Memory B cell (primary cell): ENCODE data around the gene CHAF1A.

Source experiments
- ATAC-seq: fragments of 150-1000 bp; cut with Tn5 transposase; 2 replicates; pipeline ENCODE4 v1.10.0; 2021; ENCODE audit warnings: low read depth, mild to moderate bottlenecking, moderate library complexity
- DNase-seq, 2 donors: peaks; one replicate each; pipeline ENCODE4 v3.0.0; 2022; ENCODE audit warnings: low spot score in 2 of 2
- H3K27ac Mint-ChIP-seq: one replicate; pipeline ENCODE4 v1.8.0; 2022; ENCODE audit warnings: mild to moderate bottlenecking, moderate library complexity, mixed read lengths
- H3K27me3 Mint-ChIP-seq: one replicate; pipeline ENCODE4 v1.8.0; 2022; ENCODE audit warnings: mixed read lengths
- H3K36me3 Mint-ChIP-seq: one replicate; pipeline ENCODE4 v1.8.0; 2022; ENCODE audit warnings: mild to moderate bottlenecking, mixed read lengths
- H3K4me1 Mint-ChIP-seq: one replicate; pipeline ENCODE4 v1.8.0; 2022; ENCODE audit warnings: mixed read lengths
- H3K4me3 Mint-ChIP-seq: one replicate; pipeline ENCODE4 v1.8.0; 2022; ENCODE audit warnings: mild to moderate bottlenecking, moderate library complexity, mixed read lengths
- H3K9me3 Mint-ChIP-seq: one replicate; pipeline ENCODE4 v1.8.0; 2022; ENCODE audit warnings: mixed read lengths

Gene CHAF1A

DNA sequence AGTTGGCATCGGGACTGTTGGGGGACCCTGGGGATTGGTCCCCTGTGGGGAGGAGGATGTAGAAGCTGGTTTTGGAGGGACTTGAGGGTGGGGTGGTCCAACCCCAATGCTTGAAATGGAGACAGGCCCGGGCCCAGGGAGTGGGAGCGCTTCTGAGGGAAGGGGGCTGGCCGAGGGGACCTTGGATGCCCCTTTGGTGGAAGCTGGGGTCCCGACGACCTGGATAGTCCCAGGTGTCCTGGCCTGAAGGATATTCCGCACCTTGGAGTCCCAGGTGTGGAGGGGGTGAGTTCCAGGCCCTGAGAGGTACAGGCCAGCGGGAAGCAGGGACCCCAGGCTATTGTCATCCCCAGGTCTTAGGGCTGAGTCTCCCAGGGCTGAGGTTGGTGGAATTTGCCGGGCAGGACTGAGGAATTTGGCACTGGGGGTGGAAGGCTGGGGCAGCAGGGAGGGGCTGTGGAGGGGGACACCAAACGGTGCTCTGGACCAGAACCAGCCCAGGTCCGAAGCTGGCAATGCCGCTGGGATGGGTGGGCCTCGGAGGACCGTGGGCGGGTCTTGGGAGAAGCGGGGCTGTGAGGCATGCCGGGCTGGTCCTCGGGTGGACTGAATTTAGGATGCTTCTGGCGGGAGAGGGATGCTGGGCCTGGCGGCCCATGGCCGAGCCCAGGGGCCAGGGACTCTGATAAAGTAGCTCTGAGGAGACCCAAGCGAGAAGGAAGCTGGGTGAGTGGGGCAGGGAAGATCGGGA is 71.5 kb downstream of the CHAF1A start:
- Mint-ChIP-seq H3K27me3 (no peaks in the 10 kb centered on the region), H3K4me3 (peak overlapping the region; percentile 82), H3K9me3 (no peaks in the 10 kb centered on the region), H3K36me3 (peaks cover 5% of the 10 kb centered on the region), H3K4me1 (peaks cover 16% of the 10 kb centered on the region), H3K27ac (peak overlapping the region; percentile 28)
- DNase-seq: no peak
- no peak for ATAC-seq

GRCh38 chr19:4474514-4475022 is 72.1 kb downstream of the CHAF1A start:
- Mint-ChIP-seq H3K36me3 (peaks cover 5% of the 10 kb centered on the region), H3K27ac (no peak overlapping the region), H3K9me3 (no peaks in the 10 kb centered on the region), H3K4me1 (peaks cover 16% of the 10 kb centered on the region), H3K4me3 (peak overlapping the region; percentile 82), H3K27me3 (no peaks in the 10 kb centered on the region)
- ATAC-seq (no peak), DNase-seq (no peak)

DNA sequence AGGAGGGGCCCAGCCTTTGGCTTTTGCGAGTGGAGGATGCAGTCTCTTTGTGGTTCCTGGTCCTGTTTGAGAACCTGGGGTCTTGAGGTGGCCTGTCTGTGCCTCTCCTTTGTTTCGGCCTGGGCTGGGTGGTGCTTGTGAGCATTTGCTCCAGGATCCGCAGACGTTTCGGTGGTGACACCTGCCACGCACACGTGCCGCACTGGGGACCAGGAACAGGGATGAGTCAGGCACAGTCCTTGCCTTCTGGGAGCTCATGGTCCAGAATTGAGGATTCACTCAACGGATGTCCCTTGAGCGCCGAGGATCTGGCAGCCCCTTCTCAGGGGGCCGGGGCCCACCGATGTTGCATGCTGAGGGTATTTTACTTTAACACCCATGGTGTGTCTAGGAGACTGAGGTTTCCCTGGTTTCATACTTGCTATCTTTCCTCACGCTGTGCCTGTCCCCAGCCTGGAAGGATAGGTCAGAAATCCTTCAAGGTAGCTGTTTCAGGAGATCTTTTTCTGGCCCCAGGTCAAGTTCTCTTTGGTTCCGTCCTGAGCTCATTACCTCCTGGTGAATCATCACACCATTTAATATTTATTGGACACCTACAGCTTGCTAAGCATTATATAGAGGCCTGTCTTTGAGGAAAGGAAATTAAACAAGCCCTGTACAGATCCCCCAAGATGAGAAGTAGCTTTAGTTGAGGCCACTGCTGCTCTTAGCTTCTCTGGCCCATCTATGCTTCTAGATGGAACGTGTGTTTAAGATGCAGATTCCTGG is 74.8 kb downstream of the CHAF1A start:
- peaks cover 5% of the 10 kb centered on the region for H3K36me3 Mint-ChIP-seq
- no peak overlapping the region for H3K27ac Mint-ChIP-seq
- no peak for DNase-seq
- no peaks in the 10 kb centered on the region for H3K9me3 Mint-ChIP-seq
- H3K4me1 Mint-ChIP-seq: peaks cover 16% of the 10 kb centered on the region
- H3K4me3 Mint-ChIP-seq: no peak overlapping the region
- H3K27me3 Mint-ChIP-seq: no peaks in the 10 kb centered on the region
- no peak for ATAC-seq

DNA sequence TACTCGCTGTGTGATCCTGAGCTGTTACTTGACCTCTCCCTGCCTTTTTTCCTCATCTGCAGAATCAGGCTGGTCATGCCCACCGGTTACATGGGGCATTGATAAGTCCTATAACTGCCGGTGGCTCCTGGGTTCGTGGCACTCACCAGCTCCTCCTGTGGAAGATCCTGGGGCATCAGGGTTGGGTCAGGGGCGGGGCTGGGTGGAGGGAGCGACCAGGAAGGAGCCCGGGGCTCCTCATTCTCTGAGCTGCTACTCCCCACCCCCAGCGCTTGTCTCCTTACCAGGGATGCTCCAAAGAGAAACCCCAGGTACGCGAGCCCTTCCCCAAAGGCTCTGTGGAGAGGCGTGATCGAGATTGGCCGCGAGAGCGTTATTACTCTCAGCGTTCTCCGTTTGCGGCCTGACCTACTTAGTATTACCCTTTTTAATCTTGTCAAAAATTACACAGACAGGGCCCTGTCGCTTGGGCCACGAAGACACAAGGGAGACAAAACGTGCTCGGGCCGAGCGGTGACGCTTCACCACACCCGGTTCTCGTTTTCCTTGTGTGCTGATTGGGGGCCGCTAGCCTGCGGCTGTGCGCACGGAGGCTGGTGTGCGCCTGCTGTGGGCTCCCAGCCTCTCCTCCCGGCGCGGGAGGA is 80.4 kb downstream of the CHAF1A start:
- no peak for DNase-seq
- Mint-ChIP-seq H3K36me3 (peaks cover 19% of the 10 kb centered on the region), H3K27me3 (no peaks in the 10 kb centered on the region), H3K9me3 (no peaks in the 10 kb centered on the region), H3K27ac (no peak overlapping the region), H3K4me3 (no peak overlapping the region), H3K4me1 (peaks cover 2% of the 10 kb centered on the region)
- ATAC-seq: no peak

DNA sequence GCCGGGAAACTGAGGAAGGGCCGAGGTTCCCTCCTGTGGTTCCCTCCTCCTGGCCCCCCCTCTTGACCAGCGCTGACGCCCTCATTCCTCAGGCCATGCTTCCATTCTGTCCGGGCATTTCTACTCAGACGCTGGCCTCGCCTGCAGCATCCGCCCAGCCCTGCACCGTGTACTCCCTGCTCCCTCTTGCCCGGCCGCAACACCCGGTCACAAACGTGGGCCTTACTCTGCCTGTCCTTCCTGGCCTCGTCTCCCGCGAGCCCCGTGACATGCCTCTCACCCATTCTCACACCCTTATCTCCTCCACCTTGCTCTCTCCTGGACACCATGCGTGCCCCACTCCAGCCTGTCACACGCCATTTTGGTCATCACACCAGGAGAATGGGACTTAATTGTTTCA is 80.9 kb downstream of the CHAF1A start:
- Mint-ChIP-seq H3K36me3 (peaks cover 20% of the 10 kb centered on the region), H3K9me3 (no peaks in the 10 kb centered on the region), H3K4me3 (no peak overlapping the region), H3K27ac (no peak overlapping the region), H3K4me1 (peaks cover 2% of the 10 kb centered on the region), H3K27me3 (no peaks in the 10 kb centered on the region)
- no peak for ATAC-seq
- DNase-seq: no peak

GRCh38 chr19:4487572-4487971 is 85.1 kb downstream of the CHAF1A start:
- Mint-ChIP-seq H3K36me3 (peaks cover 24% of the 10 kb centered on the region), H3K4me1 (peaks cover 2% of the 10 kb centered on the region), H3K27ac (no peak overlapping the region), H3K4me3 (no peak overlapping the region), H3K9me3 (no peaks in the 10 kb centered on the region), H3K27me3 (no peaks in the 10 kb centered on the region)
- ATAC-seq: no peak
- DNase-seq: no peak

DNA sequence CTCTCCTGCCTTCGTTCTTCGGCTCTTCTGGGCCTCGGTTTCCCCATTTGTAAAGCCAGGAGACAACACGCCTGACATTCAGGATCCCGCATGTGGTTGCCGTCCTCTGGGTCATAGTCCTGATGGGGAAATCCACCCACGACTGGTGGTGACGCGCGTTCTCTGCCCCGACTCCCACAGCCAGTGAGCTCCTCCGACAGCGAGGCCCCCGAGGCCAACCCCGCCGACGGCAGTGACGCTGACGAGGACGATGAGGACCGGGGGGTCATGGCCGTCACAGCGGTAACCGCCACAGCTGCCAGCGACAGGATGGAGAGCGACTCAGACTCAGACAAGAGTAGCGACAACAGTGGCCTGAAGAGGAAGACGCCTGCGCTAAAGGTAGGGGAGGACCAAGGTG is 86.1 kb downstream of the CHAF1A start:
- H3K27ac Mint-ChIP-seq: no peak overlapping the region
- H3K4me1 Mint-ChIP-seq: peaks cover 2% of the 10 kb centered on the region
- DNase-seq: no peak
- H3K36me3 Mint-ChIP-seq: peaks cover 22% of the 10 kb centered on the region
- no peak overlapping the region for H3K4me3 Mint-ChIP-seq
- no peaks in the 10 kb centered on the region for H3K27me3 Mint-ChIP-seq
- H3K9me3 Mint-ChIP-seq: no peaks in the 10 kb centered on the region
- no peak for ATAC-seq

DNA sequence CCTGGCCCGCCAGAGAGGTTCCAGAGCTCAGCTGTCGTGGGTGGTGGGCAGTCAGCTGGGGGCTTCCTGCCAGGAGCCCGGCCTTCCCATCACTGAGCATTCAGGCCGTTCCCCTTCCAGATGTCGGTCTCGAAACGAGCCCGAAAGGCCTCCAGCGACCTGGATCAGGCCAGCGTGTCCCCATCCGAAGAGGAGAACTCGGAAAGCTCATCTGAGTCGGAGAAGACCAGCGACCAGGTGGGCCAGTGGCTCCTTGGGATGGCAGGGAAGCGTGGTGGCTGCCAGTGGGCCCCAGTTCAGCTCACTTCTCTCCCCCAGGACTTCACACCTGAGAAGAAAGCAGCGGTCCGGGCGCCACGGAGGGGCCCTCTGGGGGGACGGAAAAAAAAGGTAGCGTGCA is 89.0 kb downstream of the CHAF1A start:
- Mint-ChIP-seq H3K4me1 (no peaks in the 10 kb centered on the region), H3K9me3 (no peaks in the 10 kb centered on the region), H3K4me3 (no peak overlapping the region), H3K27ac (no peak overlapping the region), H3K27me3 (no peaks in the 10 kb centered on the region), H3K36me3 (peaks cover 18% of the 10 kb centered on the region)
- no peak for DNase-seq
- ATAC-seq: no peak

- Mint-ChIP-seq H3K36me3 (peaks cover 11% of the 10 kb centered on the region), H3K9me3 (no peaks in the 10 kb centered on the region), H3K27ac (no peak overlapping the region)
Observed at GRCh38 chr19:4492337-4493103, 90.1 kb downstream of the CHAF1A start.

More at GRCh38 chr19:4492337-4493103, 90.1 kb downstream of the CHAF1A start:
- ATAC-seq: no peak
- Mint-ChIP-seq H3K4me3 (no peak overlapping the region), H3K4me1 (no peaks in the 10 kb centered on the region), H3K27me3 (no peaks in the 10 kb centered on the region)
- DNase-seq: no peak
